Measurements from ENCODE around the gene BRSK1. TPM values are rescaled to one million over a fixed set of nuclear protein-coding genes. Genes with fewer than 3 reads are reported as not detected.

Gene BRSK1
- total and polyA plus RNA-seq, 8 donors = 1.5 to 67.7 (median 5.4) TPM; not detected in 2

DNA sequence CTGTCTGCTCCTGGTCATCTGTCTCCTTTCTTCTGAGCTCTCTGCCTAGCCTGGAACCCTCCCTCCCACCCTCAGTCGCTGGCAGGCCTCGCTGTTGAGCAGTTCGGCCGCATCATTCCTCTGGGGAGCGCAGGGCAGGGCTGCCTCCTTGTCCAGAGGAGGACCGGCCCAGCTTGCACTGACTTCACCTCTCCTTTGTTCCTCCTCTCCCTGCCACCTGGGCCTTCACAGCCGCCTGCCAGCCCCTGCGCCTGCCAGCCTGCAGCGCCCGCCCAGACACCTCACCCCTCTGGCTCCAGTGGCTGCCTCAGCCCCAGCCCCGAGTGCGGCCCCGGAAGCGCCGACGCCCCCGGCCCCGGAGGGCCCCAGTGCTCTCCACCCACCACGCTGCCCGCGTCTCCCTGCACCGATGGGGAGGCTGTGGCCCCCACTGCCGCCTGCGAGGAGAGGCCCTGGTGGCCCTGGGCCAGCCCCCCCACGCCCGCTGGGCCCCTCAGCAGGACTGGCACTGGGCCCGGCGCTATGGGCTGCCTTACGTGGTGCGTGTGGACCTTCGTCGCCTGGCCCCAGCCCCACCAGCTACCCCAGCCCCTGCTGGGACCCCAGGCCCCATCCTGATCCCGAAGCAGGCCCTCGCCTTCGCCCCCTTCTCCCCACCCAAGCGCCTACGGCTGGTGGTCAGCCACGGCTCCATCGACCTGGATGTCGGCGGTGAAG, 63.1 kb downstream of the BRSK1 start:
- DNase-seq = no peak
- Histone ChIP-seq H3K27ac (no peak overlapping the region), H3K27me3 (peaks cover 3 to 25% (median 4%) of the 10 kb centered on the region in 3 donors), H3K36me3 (peaks cover 16 to 52% (median 40%) of the 10 kb centered on the region in 4 donors), H3K4me1 (peaks cover 0 to 16% (median 12%) of the 10 kb centered on the region in 4 donors), H3K9me3 (no peaks in the 10 kb centered on the region), H3K4me3 (no peak overlapping the region)
- 88 to 93% (median 90%) methylated on average over 31 to 41 of the region's 41 CpGs for WGBS, 5 donors
- intact Hi-C loops (cut with DNase I; ENCODE audit: low total_unique reads) = no loop called here
- TF ChIP-seq POLR2AphosphoS5 (IDR thresholded peaks at IDR 0.05) (no peak), POLR2A (IDR thresholded peaks at IDR 0.05) (no peak), EP300 (IDR thresholded peaks at IDR 0.05) (no peak)
- TF ChIP-seq, protein P1, sequence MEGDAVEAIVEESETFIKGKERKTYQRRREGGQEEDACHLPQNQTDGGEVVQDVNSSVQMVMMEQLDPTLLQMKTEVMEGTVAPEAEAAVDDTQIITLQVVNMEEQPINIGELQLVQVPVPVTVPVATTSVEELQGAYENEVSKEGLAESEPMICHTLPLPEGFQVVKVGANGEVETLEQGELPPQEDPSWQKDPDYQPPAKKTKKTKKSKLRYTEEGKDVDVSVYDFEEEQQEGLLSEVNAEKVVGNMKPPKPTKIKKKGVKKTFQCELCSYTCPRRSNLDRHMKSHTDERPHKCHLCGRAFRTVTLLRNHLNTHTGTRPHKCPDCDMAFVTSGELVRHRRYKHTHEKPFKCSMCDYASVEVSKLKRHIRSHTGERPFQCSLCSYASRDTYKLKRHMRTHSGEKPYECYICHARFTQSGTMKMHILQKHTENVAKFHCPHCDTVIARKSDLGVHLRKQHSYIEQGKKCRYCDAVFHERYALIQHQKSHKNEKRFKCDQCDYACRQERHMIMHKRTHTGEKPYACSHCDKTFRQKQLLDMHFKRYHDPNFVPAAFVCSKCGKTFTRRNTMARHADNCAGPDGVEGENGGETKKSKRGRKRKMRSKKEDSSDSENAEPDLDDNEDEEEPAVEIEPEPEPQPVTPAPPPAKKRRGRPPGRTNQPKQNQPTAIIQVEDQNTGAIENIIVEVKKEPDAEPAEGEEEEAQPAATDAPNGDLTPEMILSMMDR (IDR thresholded peaks at IDR 0.05) = no peak

DNA sequence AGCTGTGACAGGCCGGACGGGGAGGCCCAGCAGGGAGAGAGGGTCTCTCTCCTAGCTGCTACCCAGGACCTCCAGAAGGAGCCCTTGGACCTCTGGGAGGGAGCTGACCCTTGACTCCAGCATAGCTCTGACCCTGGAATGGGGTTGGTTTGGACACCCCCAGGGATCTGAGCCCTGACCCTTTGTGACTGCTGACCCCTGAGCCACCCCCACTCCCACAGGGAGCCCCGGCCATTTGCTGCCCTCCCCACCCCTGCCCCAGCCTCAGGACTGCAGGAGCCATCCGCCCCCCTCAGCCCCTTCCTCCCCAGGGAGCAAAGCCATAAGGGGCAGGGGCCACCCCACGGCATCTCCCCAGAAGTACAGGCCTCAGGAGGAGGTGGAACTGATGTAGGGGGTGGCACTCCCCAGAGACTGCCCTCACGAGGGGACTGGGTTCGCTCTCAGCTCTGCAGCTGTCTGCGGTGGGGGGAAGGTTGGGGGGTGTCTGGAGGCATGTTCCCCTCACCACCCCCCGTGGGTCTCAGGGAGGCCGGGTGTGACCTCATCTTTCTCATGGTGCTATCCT, 63.7 kb downstream of the BRSK1 start:
- WGBS, 5 donors = 78 to 89% (median 82%) methylated on average over 4 to 10 of the region's 10 CpGs
- peaks cover 10 to 46% (median 33%) of the 10 kb centered on the region in 4 donors for H3K36me3 ChIP-seq
- intact Hi-C loops (cut with DNase I; ENCODE audit: low total_unique reads) = no loop called here

DNA sequence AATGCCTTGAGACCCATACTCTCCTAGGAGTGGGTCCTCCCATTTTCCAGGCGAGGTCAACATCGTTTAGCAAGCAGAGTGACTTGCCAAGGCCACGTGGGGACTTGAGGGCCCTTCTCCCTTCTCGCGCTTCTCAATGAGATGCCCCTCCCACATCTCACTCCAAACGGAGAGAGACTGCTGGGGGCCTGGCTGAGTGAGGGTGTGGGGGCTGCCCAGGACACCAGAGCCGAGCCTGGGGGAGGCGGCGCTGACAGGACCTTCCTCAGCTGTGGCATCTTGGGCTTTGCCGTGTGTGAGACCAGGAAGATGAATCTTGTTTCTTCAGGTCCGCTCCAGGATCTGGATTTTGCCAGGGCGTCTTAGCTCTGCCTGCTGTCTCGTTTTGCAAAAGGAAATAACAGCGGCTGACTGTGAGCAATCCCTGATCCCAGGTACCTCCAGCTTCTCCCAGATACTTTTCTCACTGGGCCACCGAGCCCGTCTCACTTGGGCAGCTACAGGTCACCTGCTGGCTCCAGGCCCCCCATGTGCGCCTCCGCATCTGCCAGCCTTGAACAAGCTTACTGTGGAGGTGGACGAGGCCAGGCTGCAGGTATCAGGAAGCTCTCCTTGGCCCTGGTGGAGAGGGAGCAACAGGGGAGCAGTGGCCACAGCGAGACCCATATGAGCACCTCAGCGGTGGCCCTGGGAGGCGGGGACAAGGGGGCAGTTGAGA, 64.7 kb downstream of the BRSK1 start:
- 70 to 79% (median 76%) methylated on average over 20 to 22 of the region's 22 CpGs for WGBS, 5 donors
- H3K27ac ChIP-seq = no peak overlapping the region
- intact Hi-C loops (cut with DNase I; ENCODE audit: low total_unique reads) = no loop called here
- no peak overlapping the region for H3K4me3 ChIP-seq
- peaks cover 15 to 41% (median 20%) of the 10 kb centered on the region in 3 donors for H3K27me3 ChIP-seq
- H3K9me3 ChIP-seq = no peaks in the 10 kb centered on the region
- peaks cover 3 to 24% (median 16%) of the 10 kb centered on the region in 4 donors for H3K4me1 ChIP-seq
- TF ChIP-seq POLR2A (IDR thresholded peaks at IDR 0.05) (no peak), POLR2AphosphoS5 (IDR thresholded peaks at IDR 0.05) (no peak), EP300 (IDR thresholded peaks at IDR 0.05) (no peak)
- TF ChIP-seq, protein P1 (IDR thresholded peaks at IDR 0.05) = no peak
- no peak for DNase-seq
- peaks cover 4 to 36% (median 24%) of the 10 kb centered on the region in 4 donors for H3K36me3 ChIP-seq

More for the DNA sequence above, 63.7 kb downstream of the BRSK1 start:
- no peak for DNase-seq
- no peak overlapping the region for H3K4me3 ChIP-seq
- peaks cover 0 to 16% (median 9%) of the 10 kb centered on the region in 4 donors for H3K4me1 ChIP-seq
- H3K9me3 ChIP-seq = no peaks in the 10 kb centered on the region
- TF ChIP-seq EP300 (IDR thresholded peaks at IDR 0.05) = no peak
- no peak for TF ChIP-seq POLR2AphosphoS5 (IDR thresholded peaks at IDR 0.05)
- TF ChIP-seq, protein P1 (IDR thresholded peaks at IDR 0.05) = no peak
- TF ChIP-seq POLR2A (IDR thresholded peaks at IDR 0.05) = no peak
- H3K27me3 ChIP-seq = peaks cover 9 to 31% (median 11%) of the 10 kb centered on the region in 3 donors
- H3K27ac ChIP-seq = no peak overlapping the region

DNA sequence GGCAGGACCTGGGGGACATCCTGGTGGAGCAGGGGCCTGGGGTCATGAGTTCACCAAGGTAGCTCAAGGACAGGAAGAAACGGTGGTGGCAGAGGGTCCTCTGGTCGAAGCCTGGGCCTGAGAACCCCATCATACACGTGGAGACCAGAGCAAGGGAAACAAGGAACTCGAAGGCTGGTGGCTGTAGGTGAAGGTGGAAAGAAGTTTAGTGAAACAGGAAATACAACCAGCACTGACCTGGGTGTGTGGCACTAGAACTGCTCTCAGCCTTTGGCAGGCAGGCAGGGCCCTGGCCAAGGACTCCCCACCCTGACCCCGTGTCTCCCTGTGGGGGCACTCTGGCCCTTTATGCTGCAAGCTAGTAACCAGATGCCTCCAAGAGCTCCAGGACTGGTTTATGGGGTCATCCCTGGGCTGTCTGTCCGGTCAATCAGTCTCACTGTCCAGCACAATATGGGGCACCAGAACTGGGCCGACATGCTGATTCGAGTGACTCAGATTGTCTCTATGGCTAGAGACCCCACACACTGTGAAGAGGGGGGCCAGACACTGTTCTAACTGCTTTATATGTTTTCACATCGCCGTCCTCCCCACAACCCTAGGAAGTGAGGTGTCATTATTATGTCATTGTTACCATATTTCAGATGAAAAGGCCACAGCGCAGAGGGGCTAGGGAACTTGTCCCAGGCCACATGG, 67.0 kb downstream of the BRSK1 start:
- no peak overlapping the region for H3K27ac ChIP-seq
- DNase-seq = peak in 1 of 2 donors; percentile 66
- peaks cover 18 to 32% (median 26%) of the 10 kb centered on the region in 4 donors for H3K4me1 ChIP-seq
- H3K36me3 ChIP-seq = peaks cover 4 to 17% (median 15%) of the 10 kb centered on the region in 4 donors
- no peaks in the 10 kb centered on the region for H3K9me3 ChIP-seq
- H3K27me3 ChIP-seq = peaks cover 27 to 64% (median 35%) of the 10 kb centered on the region in 3 donors
- TF ChIP-seq, protein P1 (IDR thresholded peaks at IDR 0.05) = no peak
- TF ChIP-seq POLR2A (IDR thresholded peaks at IDR 0.05) = no peak
- 56 to 70% (median 64%) methylated on average over 11 of the region's 11 CpGs for WGBS, 5 donors
- no peak overlapping the region for H3K4me3 ChIP-seq
- intact Hi-C loops (cut with DNase I; ENCODE audit: low total_unique reads) = no loop called here

Data from stomach (tissue), 9 donors.